SK-N-MC (cell line): ENCODE measurements around the gene FCHSD2.
A peak's percentile ranks its signal among the peaks of the same experiment; 100 is the strongest.

Experiments used
- DNase-seq: peaks from one replicate; pipeline ENCODE4 v3.0.0-alpha.2; 2011; ENCODE audit warnings: low read depth, low spot score
- H3K27ac ChIP-seq: fragments of 200-600 bp; sonication (generic); 2 replicates; pipeline ENCODE4 v1.5.1; 2016; ENCODE audit warnings: mixed run types
- H3K36me3 ChIP-seq: fragments of 200-600 bp; sonication (generic); 2 replicates; pipeline ENCODE4 v1.6.1; 2017; ENCODE audit warnings: antibody characterized with exemption, low read length, mixed read lengths; ENCODE audit not compliant: insufficient read depth
- H3K4me3 ChIP-seq: fragments of 200-600 bp; sonication (generic); 2 replicates; pipeline ENCODE4 v1.5.1; 2016
- H3K9ac ChIP-seq: fragments of 200-600 bp; sonication (generic); 2 replicates; pipeline ENCODE4 v1.8.0; 2017; ENCODE audit warnings: mixed run types, mixed read lengths; ENCODE audit not compliant: insufficient read length
- H3K9me3 ChIP-seq: fragments of 200-600 bp; sonication (generic); 2 replicates; pipeline ENCODE4 v1.6.1; 2017; ENCODE audit warnings: low read depth, mild to moderate bottlenecking, antibody characterized with exemption, low read length, moderate library complexity, mixed read lengths
- EZH2 ChIP-seq: fragments of 200-600 bp; sonication (generic); IDR thresholded peaks from one replicate; pipeline ENCODE4 v1.6.1; 2017; ENCODE audit warnings: antibody characterized with exemption
- FOXP2 ChIP-seq: optimal IDR thresholded peaks from 2 replicates; pipeline ENCODE3; 2011; ENCODE audit warnings: mild to moderate bottlenecking, moderate library complexity; ENCODE audit not compliant: insufficient read depth; ENCODE audit errors: extremely low read length, control extremely low read depth
- POLR2AphosphoS5 ChIP-seq: IDR thresholded peaks from 2 replicates; pipeline ENCODE4 v1.6.1; 2012; ENCODE audit warnings: mild to moderate bottlenecking, low read depth, low read length, borderline replicate concordance

The FCHSD2 gene

GRCh38 chr11:72842653-72843330 lies 299.3 kb downstream of the FCHSD2 start:
- H3K36me3 ChIP-seq, result peaks cover 75% of the 10 kb centered on the region
- TF ChIP-seq FOXP2, result no peak
- TF ChIP-seq POLR2AphosphoS5, result no peak
- no peak for TF ChIP-seq EZH2
- no peak overlapping the region for H3K4me3 ChIP-seq
- H3K9ac ChIP-seq, result no peak overlapping the region
- no peak for DNase-seq
- no peaks in the 10 kb centered on the region for H3K9me3 ChIP-seq
- H3K27ac ChIP-seq, result no peak overlapping the region

GRCh38 chr11:72842126-72842525 lies 300.0 kb downstream of the FCHSD2 start:
- H3K36me3 ChIP-seq, result peaks cover 81% of the 10 kb centered on the region
- DNase-seq, result no peak
- H3K9ac ChIP-seq, result no peak overlapping the region
- TF ChIP-seq EZH2 (no peak), POLR2AphosphoS5 (no peak), FOXP2 (no peak)
- no peak overlapping the region for H3K27ac ChIP-seq
- H3K4me3 ChIP-seq, result no peak overlapping the region
- no peaks in the 10 kb centered on the region for H3K9me3 ChIP-seq

GRCh38 chr11:72841397-72841796 lies 300.7 kb downstream of the FCHSD2 start:
- TF ChIP-seq EZH2 (no peak), FOXP2 (no peak), POLR2AphosphoS5 (no peak)
- no peak overlapping the region for H3K27ac ChIP-seq
- no peak for DNase-seq
- no peak overlapping the region for H3K4me3 ChIP-seq
- no peaks in the 10 kb centered on the region for H3K9me3 ChIP-seq
- H3K9ac ChIP-seq, result no peak overlapping the region
- peaks cover 84% of the 10 kb centered on the region for H3K36me3 ChIP-seq

GRCh38 chr11:72840780-72841179 lies 301.3 kb downstream of the FCHSD2 start:
- no peak overlapping the region for H3K9ac ChIP-seq
- no peak overlapping the region for H3K4me3 ChIP-seq
- H3K27ac ChIP-seq, result peak overlapping the region; percentile 67
- H3K9me3 ChIP-seq, result no peaks in the 10 kb centered on the region
- peaks cover 81% of the 10 kb centered on the region for H3K36me3 ChIP-seq
- no peak for DNase-seq
- TF ChIP-seq FOXP2 (no peak), POLR2AphosphoS5 (no peak), EZH2 (no peak)

GRCh38 chr11:72838691-72839305 lies 303.3 kb downstream of the FCHSD2 start:
- Histone ChIP-seq H3K4me3 (no peak overlapping the region), H3K36me3 (peaks cover 69% of the 10 kb centered on the region), H3K9me3 (no peaks in the 10 kb centered on the region), H3K9ac (no peak overlapping the region), H3K27ac (no peak overlapping the region)
- no peak for DNase-seq
- no peak for TF ChIP-seq FOXP2

GRCh38 chr11:72836111-72836510 lies 306.0 kb downstream of the FCHSD2 start:
- Histone ChIP-seq H3K9ac (no peak overlapping the region), H3K36me3 (peaks cover 45% of the 10 kb centered on the region), H3K4me3 (no peak overlapping the region), H3K27ac (no peak overlapping the region), H3K9me3 (no peaks in the 10 kb centered on the region)
- DNase-seq, result no peak
- no peak for TF ChIP-seq EZH2
- TF ChIP-seq POLR2AphosphoS5, result no peak
- TF ChIP-seq FOXP2, result no peak

- H3K9ac ChIP-seq, result no peak overlapping the region
- peaks cover 33% of the 10 kb centered on the region for H3K36me3 ChIP-seq
- TF ChIP-seq POLR2AphosphoS5, result no peak
- no peak for TF ChIP-seq FOXP2
- TF ChIP-seq EZH2, result no peak
- H3K4me3 ChIP-seq, result no peak overlapping the region
- DNase-seq, result no peak
- H3K27ac ChIP-seq, result no peak overlapping the region
- no peaks in the 10 kb centered on the region for H3K9me3 ChIP-seq
Measured at GRCh38 chr11:72834905-72835304, 307.2 kb downstream of the FCHSD2 start.

- DNase-seq, result no peak
- H3K9me3 ChIP-seq, result no peaks in the 10 kb centered on the region
Measured at GRCh38 chr11:72833811-72834493, 308.2 kb downstream of the FCHSD2 start.

More at GRCh38 chr11:72833811-72834493, 308.2 kb downstream of the FCHSD2 start:
- TF ChIP-seq POLR2AphosphoS5 (no peak), EZH2 (no peak), FOXP2 (no peak)
- no peak overlapping the region for H3K27ac ChIP-seq
- H3K9ac ChIP-seq, result no peak overlapping the region
- peaks cover 23% of the 10 kb centered on the region for H3K36me3 ChIP-seq
- H3K4me3 ChIP-seq, result no peak overlapping the region
